ENCODE data around the gene FN3K. TPM values are rescaled to one million over a fixed set of nuclear protein-coding genes. Genes with fewer than 3 reads are reported as not detected.
"Not testable (repeated sequence)": the region's sequence is repeated elsewhere in the genome, so short reads cannot be mapped to it uniquely, and the experiment has no call there.

Gene FN3K
- total RNA-seq, 1 donor from 2014 or later = 79.1 TPM

GRCh38 chr17:82780195-82780594 is 44.8 kb downstream of the FN3K start:
- H3K27ac ChIP-seq (replicated peaks) = no peak overlapping the region
- intact Hi-C loops (cut with micrococcal nuclease) = loop anchor here (5.0 kb wide), 1 partner anchor 137 kb away; no protein-coding TSS in a partner anchor
- H3K9me3 ChIP-seq (replicated peaks) = no peaks in the 10 kb centered on the region
- peaks cover 15% of the 10 kb centered on the region for H3K4me1 ChIP-seq
- TF ChIP-seq CTCF (IDR thresholded peaks at IDR 0.05; ENCODE audit: borderline replicate concordance) = no peak
- H3K27me3 ChIP-seq (ENCODE audit: low read depth) = no peaks in the 10 kb centered on the region
- peaks cover 21% of the 10 kb centered on the region for H3K36me3 ChIP-seq
- DNase-seq = no peak
- H3K4me3 ChIP-seq = no peak overlapping the region

- Histone ChIP-seq H3K27me3 (ENCODE audit: low read depth) (no peaks in the 10 kb centered on the region), H3K36me3 (peaks cover 21% of the 10 kb centered on the region), H3K27ac (replicated peaks) (no peak overlapping the region), H3K4me1 (peaks cover 14% of the 10 kb centered on the region), H3K9me3 (replicated peaks) (no peaks in the 10 kb centered on the region), H3K4me3 (no peak overlapping the region)
- no peak for DNase-seq
- TF ChIP-seq CTCF (IDR thresholded peaks at IDR 0.05; ENCODE audit: borderline replicate concordance) = no peak
- intact Hi-C loops (cut with micrococcal nuclease) = loop anchor here (5.0 kb wide), 1 partner anchor 136 kb away; no protein-coding TSS in a partner anchor
These were observed 45.8 kb downstream of the FN3K start for GRCh38 chr17:82780971-82781893.

GRCh38 chr17:82781894-82782274 is 46.5 kb downstream of the FN3K start:
- intact Hi-C loops (cut with micrococcal nuclease) = loop anchor here (5.0 kb wide), 1 partner anchor 135 kb away; no protein-coding TSS in a partner anchor
- Histone ChIP-seq H3K4me3 (peak overlapping the region; percentile 27), H3K36me3 (peaks cover 21% of the 10 kb centered on the region), H3K27me3 (ENCODE audit: low read depth) (no peaks in the 10 kb centered on the region), H3K9me3 (replicated peaks) (no peaks in the 10 kb centered on the region), H3K27ac (replicated peaks) (peak overlapping the region; percentile 80), H3K4me1 (peaks cover 14% of the 10 kb centered on the region)
- DNase-seq = peak; percentile 82
- TF ChIP-seq CTCF (IDR thresholded peaks at IDR 0.05; ENCODE audit: borderline replicate concordance) = peak; percentile 99

GRCh38 chr17:82782657-82783207 is 47.3 kb downstream of the FN3K start:
- H3K27me3 ChIP-seq (ENCODE audit: low read depth) = no peaks in the 10 kb centered on the region
- no peak for TF ChIP-seq CTCF (IDR thresholded peaks at IDR 0.05; ENCODE audit: borderline replicate concordance)
- H3K9me3 ChIP-seq (replicated peaks) = no peaks in the 10 kb centered on the region
- H3K4me3 ChIP-seq = peak overlapping the region; percentile 27
- peaks cover 14% of the 10 kb centered on the region for H3K4me1 ChIP-seq
- peaks cover 21% of the 10 kb centered on the region for H3K36me3 ChIP-seq
- DNase-seq = peak; percentile 31
- peak overlapping the region; percentile 80 for H3K27ac ChIP-seq (replicated peaks)
- intact Hi-C loops (cut with micrococcal nuclease) = loop anchor here (5.0 kb wide), 1 partner anchor 135 kb away; no protein-coding TSS in a partner anchor

- peaks cover 14% of the 10 kb centered on the region for H3K4me1 ChIP-seq
- no peak for TF ChIP-seq CTCF (IDR thresholded peaks at IDR 0.05; ENCODE audit: borderline replicate concordance)
- H3K9me3 ChIP-seq (replicated peaks) = no peaks in the 10 kb centered on the region
- no peak overlapping the region for H3K4me3 ChIP-seq
- H3K27me3 ChIP-seq (ENCODE audit: low read depth) = no peaks in the 10 kb centered on the region
- peaks cover 21% of the 10 kb centered on the region for H3K36me3 ChIP-seq
- intact Hi-C loops (cut with micrococcal nuclease) = loop anchor here (5.0 kb wide), 1 partner anchor 134 kb away; no protein-coding TSS in a partner anchor
- H3K27ac ChIP-seq (replicated peaks) = peak overlapping the region; percentile 80
- no peak for DNase-seq
These were observed 48.1 kb downstream of the FN3K start for GRCh38 chr17:82783498-82783897.

GRCh38 chr17:82785581-82785980 is 50.2 kb downstream of the FN3K start:
- intact Hi-C loops (cut with micrococcal nuclease); H3K27ac ChIP-seq (replicated peaks); H3K4me3 ChIP-seq; H3K9me3 ChIP-seq (replicated peaks); DNase-seq; H3K27me3 ChIP-seq (ENCODE audit: low read depth): not testable (repeated sequence)
- Histone ChIP-seq H3K36me3 (peaks cover 21% of the 10 kb centered on the region), H3K4me1 (peaks cover 14% of the 10 kb centered on the region)
